Measurements from ENCODE around the gene UHMK1. TPM values are rescaled to one million over a fixed set of nuclear protein-coding genes. Genes with fewer than 3 reads are reported as not detected.
"Not testable (repeated sequence)": the region's sequence is repeated elsewhere in the genome, so short reads cannot be mapped to it uniquely, and the experiment has no call there.

The UHMK1 gene
- total RNA-seq, 1 experiment from 2014 or later = 38.8 TPM

DNA sequence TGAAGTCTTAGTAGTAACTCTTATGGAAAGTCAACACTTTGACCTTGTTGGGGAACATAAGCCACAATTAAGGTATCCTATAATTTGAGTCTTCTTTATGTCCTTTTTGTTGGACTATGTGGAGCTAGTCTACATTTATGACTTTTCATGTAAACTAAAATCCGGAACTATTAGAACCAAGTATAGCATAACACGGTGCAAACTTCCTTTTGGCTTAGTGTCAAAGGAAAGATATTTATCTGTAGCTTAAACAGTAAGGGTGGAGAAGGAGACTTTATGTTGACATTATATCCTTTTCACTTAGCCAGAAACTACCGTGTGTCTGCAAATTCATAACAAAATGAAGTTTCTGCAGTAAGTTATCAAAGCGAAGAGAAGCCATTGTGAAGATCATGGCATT, 71.2 kb downstream of the UHMK1 start:
- Histone ChIP-seq H3K36me3 (peaks cover 33% of the 10 kb centered on the region), H3K4me3 (no peak overlapping the region), H3K27ac (no peak overlapping the region), H3K27me3 (no peaks in the 10 kb centered on the region), H3K9me3 (replicated peaks) (no peaks in the 10 kb centered on the region), H3K4me1 (no peaks in the 10 kb centered on the region)
- no peak for DNase-seq

DNA sequence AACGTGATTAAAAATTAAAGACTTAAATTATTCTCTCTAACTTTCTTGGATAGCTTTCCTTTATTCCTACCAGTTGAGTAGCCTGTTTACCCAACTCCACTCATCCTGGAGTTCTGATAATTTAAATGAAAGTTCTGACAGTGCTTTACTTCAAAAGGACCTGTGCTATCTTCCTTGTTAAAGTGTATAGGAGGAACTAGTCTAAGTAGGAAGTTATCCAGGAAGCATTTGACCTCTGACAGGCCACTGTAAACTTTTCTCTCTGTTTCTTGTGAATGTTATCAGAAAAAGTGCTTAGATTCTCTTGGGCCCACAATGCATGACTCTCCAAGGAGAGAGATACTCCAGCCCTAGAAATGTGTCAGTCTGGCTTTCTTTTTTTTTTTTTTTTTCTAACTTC, 73.1 kb downstream of the UHMK1 start:
- DNase-seq = no peak
- no peaks in the 10 kb centered on the region for H3K4me1 ChIP-seq
- no peak overlapping the region for H3K27ac ChIP-seq
- peaks cover 33% of the 10 kb centered on the region for H3K36me3 ChIP-seq
- H3K27me3 ChIP-seq = no peaks in the 10 kb centered on the region
- no peaks in the 10 kb centered on the region for H3K9me3 ChIP-seq (replicated peaks)
- H3K4me3 ChIP-seq = no peak overlapping the region

DNA sequence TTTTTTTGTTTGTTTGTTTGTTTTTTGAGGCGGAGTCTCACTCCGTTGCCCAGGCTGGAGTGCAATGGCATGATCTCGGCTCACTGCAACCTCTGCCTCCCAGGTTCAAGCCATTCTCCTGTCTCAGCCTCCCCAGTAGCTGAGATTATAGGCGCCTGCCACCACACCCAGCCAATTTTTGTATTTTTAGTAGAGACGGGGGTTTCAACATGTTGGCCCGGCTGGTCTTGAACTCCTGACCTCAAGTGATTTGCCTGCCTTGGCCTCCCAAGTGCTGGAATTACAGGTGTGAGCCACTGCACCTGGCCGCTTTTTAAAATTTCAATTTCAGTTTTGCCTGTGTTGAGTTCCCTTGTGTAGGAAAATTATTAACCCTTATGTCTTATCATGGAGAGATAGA, 73.5 kb downstream of the UHMK1 start:
- not testable (repeated sequence) for H3K4me1 ChIP-seq; H3K27ac ChIP-seq; DNase-seq; H3K27me3 ChIP-seq; H3K9me3 ChIP-seq (replicated peaks); H3K4me3 ChIP-seq
- peaks cover 32% of the 10 kb centered on the region for H3K36me3 ChIP-seq

DNA sequence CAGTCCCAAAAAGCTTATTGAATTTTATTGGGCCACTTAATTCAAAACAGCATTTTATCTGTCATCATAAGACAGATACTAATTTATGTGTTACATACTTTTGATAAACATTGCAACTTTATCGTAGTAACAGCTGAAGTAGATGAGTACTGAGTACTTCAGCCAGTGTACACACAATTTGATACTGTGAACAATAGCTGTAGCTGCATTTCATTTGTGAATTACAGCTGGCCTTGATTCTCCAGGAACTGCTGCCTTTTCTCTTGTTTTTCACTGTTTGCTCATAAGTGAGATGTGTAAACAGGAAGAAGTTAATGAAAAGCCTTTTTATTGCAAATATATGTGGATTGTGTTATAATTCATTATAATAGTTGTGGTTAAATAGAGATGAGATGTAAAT, 74.1 kb downstream of the UHMK1 start:
- Histone ChIP-seq H3K27ac (no peak overlapping the region), H3K36me3 (peaks cover 30% of the 10 kb centered on the region), H3K9me3 (replicated peaks) (no peaks in the 10 kb centered on the region), H3K27me3 (no peaks in the 10 kb centered on the region), H3K4me3 (no peak overlapping the region), H3K4me1 (no peaks in the 10 kb centered on the region)
- no peak for DNase-seq

DNA sequence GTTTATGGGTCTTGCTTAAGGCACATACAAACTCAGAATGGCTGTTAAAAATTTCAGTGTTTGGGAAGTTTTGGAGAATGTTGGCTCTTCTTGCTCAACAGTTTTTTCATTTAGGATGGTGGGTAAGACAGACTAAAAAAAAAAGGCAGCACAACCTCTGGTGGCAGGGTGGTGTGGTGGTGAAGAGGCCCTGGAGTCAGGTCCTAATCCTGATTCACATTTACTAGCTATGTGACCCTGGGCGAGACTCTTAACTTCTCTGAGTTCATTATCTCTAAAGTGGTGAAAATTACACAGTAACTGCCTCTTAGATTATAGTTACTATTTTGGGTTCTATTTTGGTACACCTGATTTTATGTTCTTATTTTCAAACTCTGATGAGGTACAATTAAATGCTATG, 75.5 kb downstream of the UHMK1 start:
- no peaks in the 10 kb centered on the region for H3K27me3 ChIP-seq
- H3K4me1 ChIP-seq = no peaks in the 10 kb centered on the region
- peaks cover 20% of the 10 kb centered on the region for H3K36me3 ChIP-seq
- no peaks in the 10 kb centered on the region for H3K9me3 ChIP-seq (replicated peaks)
- no peak for DNase-seq
- no peak overlapping the region for H3K4me3 ChIP-seq
- no peak overlapping the region for H3K27ac ChIP-seq

DNA sequence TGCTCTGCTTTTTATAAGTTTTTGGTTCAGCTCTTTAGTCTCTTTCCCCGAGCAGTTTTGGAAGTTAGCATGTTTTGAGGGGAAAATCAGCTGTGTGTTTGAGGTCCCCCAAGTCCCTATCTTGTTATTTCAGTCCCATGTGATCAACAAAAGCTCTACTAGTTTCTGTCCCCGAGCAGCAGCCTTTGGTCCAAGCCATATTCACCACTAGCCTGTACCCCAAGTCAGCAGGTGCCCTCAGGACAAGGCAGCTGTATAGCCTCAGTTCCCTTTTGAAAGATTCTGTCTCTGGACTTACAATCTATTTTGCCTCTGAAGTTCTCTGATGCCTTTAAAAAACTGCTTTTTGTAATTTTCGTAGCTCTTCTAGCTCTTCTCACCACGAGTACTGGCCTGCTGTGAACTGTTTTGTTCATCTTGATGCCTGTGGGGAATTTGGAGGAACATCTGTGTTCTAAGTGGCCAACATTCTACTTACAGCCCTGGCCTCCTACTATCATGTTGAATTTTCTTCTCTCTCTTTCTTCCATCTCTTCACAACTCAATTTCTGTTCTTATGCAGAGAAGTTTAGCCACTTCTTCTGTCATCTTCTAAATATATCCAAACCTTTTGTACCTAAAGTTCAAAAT, 80.6 kb downstream of the UHMK1 start:
- H3K4me3 ChIP-seq = no peak overlapping the region
- H3K4me1 ChIP-seq = no peaks in the 10 kb centered on the region
- no peaks in the 10 kb centered on the region for H3K27me3 ChIP-seq
- no peak overlapping the region for H3K27ac ChIP-seq
- H3K36me3 ChIP-seq = peaks cover 26% of the 10 kb centered on the region
- no peak for DNase-seq
- no peaks in the 10 kb centered on the region; the same call in 1 of the 2 replicates for H3K9me3 ChIP-seq (replicated peaks)

DNA sequence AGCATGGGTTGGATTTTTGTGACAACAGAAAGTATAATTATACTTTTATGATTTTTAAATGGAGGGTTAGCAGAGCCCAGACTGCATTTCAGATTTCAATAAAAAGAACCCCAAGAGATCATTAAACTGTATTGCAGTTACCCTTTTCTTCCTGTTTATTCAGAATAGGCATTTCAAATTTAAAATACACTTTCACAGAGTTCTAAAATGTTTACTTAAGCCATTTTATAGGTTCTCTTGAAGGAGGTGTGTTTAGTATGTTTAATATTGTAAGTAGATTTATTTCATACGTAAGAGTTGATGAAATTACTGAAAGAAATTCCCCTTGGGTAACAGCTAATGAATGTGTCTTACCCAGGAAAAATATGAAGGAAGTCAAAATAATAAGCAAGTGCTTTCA, 81.3 kb downstream of the UHMK1 start:
- no peaks in the 10 kb centered on the region; the same call in 1 of the 2 replicates for H3K9me3 ChIP-seq (replicated peaks)
- no peaks in the 10 kb centered on the region for H3K27me3 ChIP-seq
- peaks cover 33% of the 10 kb centered on the region for H3K36me3 ChIP-seq
- no peak overlapping the region for H3K27ac ChIP-seq
- DNase-seq = no peak
- no peak overlapping the region for H3K4me3 ChIP-seq
- no peaks in the 10 kb centered on the region for H3K4me1 ChIP-seq

Other genes with a start within 250 kb of the UHMK1 start
- not detected in 2 replicates for gene SPATA46, start 121.0 kb upstream of the UHMK1 start, total RNA-seq (2014; rRNA removed; shearing (Covaris generic))
- 0.57 and 0.63 TPM in 2 replicates for gene C1orf226, start 116.1 kb upstream of the UHMK1 start, total RNA-seq (2014; rRNA removed; shearing (Covaris generic))
- 0.08 TPM in 1 of 2 replicates, not detected in the other for gene SH2D1B, start 85.7 kb upstream of the UHMK1 start, total RNA-seq (2014; rRNA removed; shearing (Covaris generic))
- gene UAP1, start 63.9 kb downstream of the UHMK1 start, total RNA-seq (2014; rRNA removed; shearing (Covaris generic)) = 70.7 and 76.1 TPM in 2 replicates
- gene DDR2, start 134.6 kb downstream of the UHMK1 start, total RNA-seq (2014; rRNA removed; shearing (Covaris generic)) = 41.1 and 47.8 TPM in 2 replicates